Measurements from ENCODE around the gene DYNC1I2.

The DYNC1I2 gene

GRCh38 chr2:171778515-171778914 lies 91.2 kb downstream of the DYNC1I2 start:
- TF ChIP-seq CTCF (IDR thresholded peaks at IDR 0.05; ENCODE audit: low read length) (no peak), EZH2 (IDR thresholded peaks at IDR 0.05; ENCODE audit: borderline replicate concordance, low read length) (no peak)
- no peaks in the 10 kb centered on the region for H3K27me3 ChIP-seq (ENCODE audit: insufficient read depth, low read length)

GRCh38 chr2:171785450-171785849 lies 98.2 kb downstream of the DYNC1I2 start:
- Histone ChIP-seq H3K4me2 (ENCODE audit: low read length) (no peak overlapping the region), H3K9me3 (ENCODE audit: low read length) (0 out of 2 replicates have a peak, but pooled peaks cover 3% of the 10 kb centered on the region), H3K9ac (ENCODE audit: low read length) (no peak overlapping the region), H3K4me3 (ENCODE audit: low read depth, low read length, poor library complexity, severe bottlenecking) (no peak overlapping the region), H2AFZ (ENCODE audit: low read length) (no peak overlapping the region), H3K79me2 (ENCODE audit: insufficient read depth, low read length) (no peaks in the 10 kb centered on the region), H3K36me3 (ENCODE audit: insufficient read depth, low read length) (peaks cover 75% of the 10 kb centered on the region), H3K27ac (ENCODE audit: low read depth, low read length, poor library complexity, severe bottlenecking) (no peak overlapping the region), H3K27me3 (ENCODE audit: insufficient read depth, low read length) (no peaks in the 10 kb centered on the region), H3K4me1 (ENCODE audit: insufficient read depth, low read length, severe bottlenecking) (no peaks in the 10 kb centered on the region), H3K9me2 (ENCODE audit: low read depth, low read length) (no peaks in the 10 kb centered on the region), H3F3A (ENCODE audit: insufficient read depth, low read length) (no peaks in the 10 kb centered on the region), H4K20me1 (ENCODE audit: insufficient read depth, low read length) (no peaks in the 10 kb centered on the region)
- TF ChIP-seq CTCF (IDR thresholded peaks at IDR 0.05; ENCODE audit: low read length): no peak
- TF ChIP-seq EZH2 (IDR thresholded peaks at IDR 0.05; ENCODE audit: borderline replicate concordance, low read length): no peak

More at GRCh38 chr2:171778515-171778914, 91.2 kb downstream of the DYNC1I2 start:
- no peak overlapping the region for H3K4me3 ChIP-seq (ENCODE audit: low read depth, low read length, poor library complexity, severe bottlenecking)
- no peaks in the 10 kb centered on the region for H3K9me2 ChIP-seq (ENCODE audit: low read depth, low read length)
- H3K4me2 ChIP-seq (ENCODE audit: low read length): no peak overlapping the region
- H3K4me1 ChIP-seq (ENCODE audit: insufficient read depth, low read length, severe bottlenecking): no peaks in the 10 kb centered on the region
- no peaks in the 10 kb centered on the region for H3K79me2 ChIP-seq (ENCODE audit: insufficient read depth, low read length)
- peaks cover 7% of the 10 kb centered on the region; the same call in 1 of the 2 replicates for H3K9me3 ChIP-seq (ENCODE audit: low read length)
- H3F3A ChIP-seq (ENCODE audit: insufficient read depth, low read length): no peaks in the 10 kb centered on the region
- H4K20me1 ChIP-seq (ENCODE audit: insufficient read depth, low read length): no peaks in the 10 kb centered on the region
- H3K9ac ChIP-seq (ENCODE audit: low read length): no peak overlapping the region
- peaks cover 21% of the 10 kb centered on the region for H3K36me3 ChIP-seq (ENCODE audit: insufficient read depth, low read length)
- no peak overlapping the region for H2AFZ ChIP-seq (ENCODE audit: low read length)
- no peak overlapping the region for H3K27ac ChIP-seq (ENCODE audit: low read depth, low read length, poor library complexity, severe bottlenecking)

GRCh38 chr2:171787333-171788072 lies 100.2 kb downstream of the DYNC1I2 start:
- Histone ChIP-seq H3K36me3 (ENCODE audit: insufficient read depth, low read length) (peaks cover 80% of the 10 kb centered on the region), H3K9ac (ENCODE audit: low read length) (no peak overlapping the region)

More at GRCh38 chr2:171787333-171788072, 100.2 kb downstream of the DYNC1I2 start:
- H3K4me1 ChIP-seq (ENCODE audit: insufficient read depth, low read length, severe bottlenecking): no peaks in the 10 kb centered on the region
- H3K4me3 ChIP-seq (ENCODE audit: low read depth, low read length, poor library complexity, severe bottlenecking): no peak overlapping the region
- H3K9me2 ChIP-seq (ENCODE audit: low read depth, low read length): no peaks in the 10 kb centered on the region
- H3K27me3 ChIP-seq (ENCODE audit: insufficient read depth, low read length): no peaks in the 10 kb centered on the region
- H2AFZ ChIP-seq (ENCODE audit: low read length): no peak overlapping the region
- TF ChIP-seq CTCF (IDR thresholded peaks at IDR 0.05; ENCODE audit: low read length) (no peak), EZH2 (IDR thresholded peaks at IDR 0.05; ENCODE audit: borderline replicate concordance, low read length) (no peak)
- H3K27ac ChIP-seq (ENCODE audit: low read depth, low read length, poor library complexity, severe bottlenecking): no peak overlapping the region
- H4K20me1 ChIP-seq (ENCODE audit: insufficient read depth, low read length): no peaks in the 10 kb centered on the region
- H3K79me2 ChIP-seq (ENCODE audit: insufficient read depth, low read length): no peaks in the 10 kb centered on the region
- H3K4me2 ChIP-seq (ENCODE audit: low read length): no peak overlapping the region
- H3F3A ChIP-seq (ENCODE audit: insufficient read depth, low read length): no peaks in the 10 kb centered on the region
- H3K9me3 ChIP-seq (ENCODE audit: low read length): no peaks in the 10 kb centered on the region

Data from OCI-LY1 (cell line).